Measurements from ENCODE around the gene LASP1.
A peak's percentile ranks its signal among the peaks of the same experiment; 100 is the strongest.

DNA sequence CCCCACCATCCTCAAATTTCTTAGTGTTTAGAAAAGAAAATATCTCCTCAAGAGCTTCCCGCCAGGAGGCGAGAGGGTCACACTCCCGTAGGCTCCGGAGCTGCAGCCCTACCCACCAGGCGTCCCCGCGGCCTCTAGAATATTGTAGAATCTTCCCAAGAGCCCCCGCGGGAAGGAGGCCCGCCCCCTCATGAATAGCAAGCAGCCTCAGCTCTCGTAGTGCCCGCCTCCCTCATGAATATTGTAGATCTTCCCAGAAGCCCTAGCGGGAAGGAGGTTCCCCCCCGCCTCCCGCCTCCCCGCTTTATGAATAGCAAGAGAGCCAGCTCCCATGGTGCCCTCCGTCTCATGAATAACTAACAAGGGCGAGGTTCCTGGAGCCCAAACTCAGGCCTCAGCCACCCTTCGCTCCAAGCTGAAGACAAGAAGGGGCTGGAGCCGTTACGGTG is 97.5 kb downstream of the LASP1 start, which contains the start of gene FBXO47:
- TF ChIP-seq, protein P1, sequence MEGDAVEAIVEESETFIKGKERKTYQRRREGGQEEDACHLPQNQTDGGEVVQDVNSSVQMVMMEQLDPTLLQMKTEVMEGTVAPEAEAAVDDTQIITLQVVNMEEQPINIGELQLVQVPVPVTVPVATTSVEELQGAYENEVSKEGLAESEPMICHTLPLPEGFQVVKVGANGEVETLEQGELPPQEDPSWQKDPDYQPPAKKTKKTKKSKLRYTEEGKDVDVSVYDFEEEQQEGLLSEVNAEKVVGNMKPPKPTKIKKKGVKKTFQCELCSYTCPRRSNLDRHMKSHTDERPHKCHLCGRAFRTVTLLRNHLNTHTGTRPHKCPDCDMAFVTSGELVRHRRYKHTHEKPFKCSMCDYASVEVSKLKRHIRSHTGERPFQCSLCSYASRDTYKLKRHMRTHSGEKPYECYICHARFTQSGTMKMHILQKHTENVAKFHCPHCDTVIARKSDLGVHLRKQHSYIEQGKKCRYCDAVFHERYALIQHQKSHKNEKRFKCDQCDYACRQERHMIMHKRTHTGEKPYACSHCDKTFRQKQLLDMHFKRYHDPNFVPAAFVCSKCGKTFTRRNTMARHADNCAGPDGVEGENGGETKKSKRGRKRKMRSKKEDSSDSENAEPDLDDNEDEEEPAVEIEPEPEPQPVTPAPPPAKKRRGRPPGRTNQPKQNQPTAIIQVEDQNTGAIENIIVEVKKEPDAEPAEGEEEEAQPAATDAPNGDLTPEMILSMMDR (IDR thresholded peaks at IDR 0.05): no peak
- TF ChIP-seq POLR2A (IDR thresholded peaks at IDR 0.05): peak; percentile 29
